GM12873 (cell line): ENCODE results near the gene CPTP.

Source experiments
- CTCF ChIP-seq: IDR thresholded peaks from 2 replicates; pipeline ENCODE4 v1.5.1; 2012; ENCODE audit warnings: low read depth, mild to moderate bottlenecking, moderate library complexity, low read length, control low read depth; ENCODE audit not compliant: insufficient read depth; ENCODE audit errors: missing control alignments

The CPTP gene

DNA sequence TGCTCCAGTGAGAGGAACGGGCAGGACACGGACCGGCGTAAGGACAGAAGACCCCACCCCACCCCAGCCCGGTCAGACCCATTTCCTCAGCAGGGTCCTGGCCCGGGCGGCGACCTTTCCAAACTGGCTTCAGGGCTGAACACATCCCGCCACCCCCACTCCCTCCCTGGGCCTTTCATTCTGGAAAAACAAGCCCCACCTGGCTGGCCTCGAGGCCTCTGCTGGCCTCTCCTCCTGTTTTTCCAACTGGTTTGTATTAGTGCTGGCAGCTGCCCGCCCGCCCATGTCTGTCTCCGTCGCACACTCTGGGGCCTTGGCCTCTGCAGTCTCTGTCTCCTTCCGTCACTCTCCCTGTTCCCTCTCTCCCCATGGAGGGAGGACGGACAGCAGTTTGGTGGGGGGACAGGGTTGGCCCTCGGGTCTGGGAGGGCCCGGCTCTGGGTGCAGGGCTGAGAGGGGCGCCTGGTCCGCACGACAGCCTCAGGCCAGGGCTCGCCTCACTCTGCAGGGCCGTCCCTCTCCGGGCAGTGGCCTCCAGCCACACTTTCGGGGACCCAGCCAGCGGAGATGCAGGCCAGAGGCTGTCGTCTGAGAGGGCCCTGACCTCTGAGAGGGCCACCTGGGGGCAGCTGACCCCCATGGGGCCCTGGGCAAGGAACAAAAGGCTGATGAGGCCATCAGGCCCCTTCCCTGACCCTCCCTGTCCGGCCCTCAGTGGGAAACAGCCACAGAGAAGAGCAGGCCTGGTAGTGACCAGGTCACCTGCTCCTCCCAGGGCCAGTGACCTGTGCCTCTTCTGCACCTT lies 35.3 kb downstream of the CPTP start:
- TF ChIP-seq CTCF = no peak

GRCh38 chr1:1360506-1361169 lies 36.0 kb downstream of the CPTP start:
- no peak for TF ChIP-seq CTCF

DNA sequence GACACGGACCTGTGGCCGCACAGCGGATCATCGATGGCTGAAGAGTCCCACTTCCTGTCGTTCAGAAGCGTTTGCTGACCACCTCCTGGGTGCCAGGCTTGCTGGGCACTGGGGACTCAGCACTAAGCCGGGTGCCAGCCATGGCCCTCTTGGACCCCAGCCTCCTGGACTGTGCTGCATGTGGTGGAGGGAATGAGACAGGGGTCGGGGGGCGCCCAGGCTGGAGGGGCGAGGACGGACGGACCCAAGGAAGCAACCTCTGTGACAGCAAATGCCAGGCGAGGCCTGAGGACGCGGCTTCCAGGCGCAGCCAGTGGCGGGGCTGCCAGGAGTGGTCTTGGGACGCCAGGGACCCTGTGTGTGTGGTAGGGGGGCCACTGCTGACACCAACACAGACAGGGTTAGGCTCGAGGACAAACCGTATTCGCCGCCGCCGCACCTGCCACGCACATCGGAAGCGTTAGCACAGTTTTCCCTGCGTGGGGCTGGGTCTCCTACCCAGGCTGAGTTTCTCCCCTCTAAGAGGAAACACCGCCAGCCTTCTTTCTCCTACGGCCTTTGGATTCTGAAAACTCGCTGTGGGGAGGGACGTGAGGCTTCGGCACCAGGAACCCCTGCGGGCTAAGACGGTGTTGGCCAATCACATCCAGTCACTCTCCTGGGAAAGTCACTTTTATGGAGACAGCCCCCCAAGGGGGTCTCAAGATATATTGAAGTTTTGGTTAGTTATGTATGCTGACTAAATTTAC lies 36.8 kb downstream of the CPTP start:
- TF ChIP-seq CTCF = no peak

DNA sequence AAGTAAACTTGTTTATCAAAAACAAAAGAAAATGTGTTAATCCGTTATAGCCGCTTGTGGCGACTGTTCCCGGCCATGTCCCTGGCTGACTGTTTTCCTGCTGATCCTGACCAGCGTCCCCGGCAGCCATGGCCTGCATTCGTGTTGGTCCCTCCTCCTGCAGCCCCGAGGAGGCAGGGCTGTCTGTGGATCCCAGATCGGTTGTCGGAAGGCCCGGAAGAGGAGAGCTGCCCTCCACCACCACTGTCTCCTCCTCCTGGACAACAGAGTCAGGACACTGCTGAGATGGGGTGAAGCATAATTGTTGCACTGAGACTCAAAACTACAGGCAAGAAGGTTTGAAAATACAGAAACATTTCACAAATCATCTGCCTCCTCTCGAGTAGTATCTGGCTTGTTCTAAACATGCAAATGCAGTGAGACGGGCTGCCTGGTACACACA lies 37.4 kb downstream of the CPTP start:
- no peak for TF ChIP-seq CTCF

- TF ChIP-seq CTCF = no peak
Observed at GRCh38 chr1:1364266-1364665, 39.7 kb downstream of the CPTP start.

GRCh38 chr1:1365875-1366698 lies 41.5 kb downstream of the CPTP start:
- no peak for TF ChIP-seq CTCF
